PFSK-1 (cell line): Measurements from ENCODE around the gene MAPK7.

Experiments used
- FOXP2 ChIP-seq: optimal IDR thresholded peaks from 2 replicates; pipeline ENCODE3; 2011; ENCODE audit warnings: borderline replicate concordance, control low read depth, inconsistent platforms; ENCODE audit not compliant: insufficient read depth; ENCODE audit errors: extremely low read length, extremely low read depth
- POLR2AphosphoS5 ChIP-seq: IDR thresholded peaks from 2 replicates; pipeline ENCODE4 v1.6.1; 2012; ENCODE audit warnings: low read depth, mild to moderate bottlenecking, control low read depth, low read length, moderate library complexity
- SIN3A ChIP-seq: IDR thresholded peaks from 2 replicates; pipeline ENCODE4 v1.6.1; 2012; ENCODE audit warnings: mild to moderate bottlenecking, low read length, moderate library complexity, borderline replicate concordance; ENCODE audit not compliant: insufficient read depth
- TAF1 ChIP-seq: IDR thresholded peaks from 2 replicates; pipeline ENCODE4 v1.6.1; 2012; ENCODE audit warnings: low read length, control low read depth, borderline replicate concordance; ENCODE audit not compliant: insufficient read depth
- TF ChIP-seq, protein P1 (sequence below), 2 experiments: IDR thresholded peaks; 2 replicates each; pipeline versions ENCODE4 v1.6.1 to v1.8.0; 2011 to 2012; ENCODE audit warnings: low read depth in 2 of 2, low read length in 2 of 2, control low read depth in 1 of 2, inconsistent platforms in 1 of 2, mild to moderate bottlenecking in 1 of 2, moderate library complexity in 1 of 2; ENCODE audit not compliant: insufficient read depth in 1 of 2

The MAPK7 gene

DNA sequence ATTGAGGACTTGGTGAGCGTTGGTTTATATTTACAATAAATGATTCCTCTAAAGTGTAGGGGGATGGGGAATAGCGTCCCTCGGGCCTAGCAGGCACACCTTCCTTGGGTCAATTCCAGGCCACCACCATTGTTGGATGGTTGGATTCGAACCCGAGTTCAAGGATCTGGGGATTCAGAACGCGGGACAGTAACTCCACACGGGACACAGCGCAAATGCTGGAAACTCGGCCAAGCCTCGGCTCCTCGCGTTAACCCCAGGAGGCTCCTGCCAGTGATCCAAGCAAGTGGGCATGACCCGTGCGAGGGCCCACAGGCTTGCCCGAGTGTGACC is 16.4 kb upstream of the MAPK7 start:
- no peak for TF ChIP-seq POLR2AphosphoS5
- TF ChIP-seq, protein P1, sequence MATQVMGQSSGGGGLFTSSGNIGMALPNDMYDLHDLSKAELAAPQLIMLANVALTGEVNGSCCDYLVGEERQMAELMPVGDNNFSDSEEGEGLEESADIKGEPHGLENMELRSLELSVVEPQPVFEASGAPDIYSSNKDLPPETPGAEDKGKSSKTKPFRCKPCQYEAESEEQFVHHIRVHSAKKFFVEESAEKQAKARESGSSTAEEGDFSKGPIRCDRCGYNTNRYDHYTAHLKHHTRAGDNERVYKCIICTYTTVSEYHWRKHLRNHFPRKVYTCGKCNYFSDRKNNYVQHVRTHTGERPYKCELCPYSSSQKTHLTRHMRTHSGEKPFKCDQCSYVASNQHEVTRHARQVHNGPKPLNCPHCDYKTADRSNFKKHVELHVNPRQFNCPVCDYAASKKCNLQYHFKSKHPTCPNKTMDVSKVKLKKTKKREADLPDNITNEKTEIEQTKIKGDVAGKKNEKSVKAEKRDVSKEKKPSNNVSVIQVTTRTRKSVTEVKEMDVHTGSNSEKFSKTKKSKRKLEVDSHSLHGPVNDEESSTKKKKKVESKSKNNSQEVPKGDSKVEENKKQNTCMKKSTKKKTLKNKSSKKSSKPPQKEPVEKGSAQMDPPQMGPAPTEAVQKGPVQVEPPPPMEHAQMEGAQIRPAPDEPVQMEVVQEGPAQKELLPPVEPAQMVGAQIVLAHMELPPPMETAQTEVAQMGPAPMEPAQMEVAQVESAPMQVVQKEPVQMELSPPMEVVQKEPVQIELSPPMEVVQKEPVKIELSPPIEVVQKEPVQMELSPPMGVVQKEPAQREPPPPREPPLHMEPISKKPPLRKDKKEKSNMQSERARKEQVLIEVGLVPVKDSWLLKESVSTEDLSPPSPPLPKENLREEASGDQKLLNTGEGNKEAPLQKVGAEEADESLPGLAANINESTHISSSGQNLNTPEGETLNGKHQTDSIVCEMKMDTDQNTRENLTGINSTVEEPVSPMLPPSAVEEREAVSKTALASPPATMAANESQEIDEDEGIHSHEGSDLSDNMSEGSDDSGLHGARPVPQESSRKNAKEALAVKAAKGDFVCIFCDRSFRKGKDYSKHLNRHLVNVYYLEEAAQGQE (IDR thresholded peaks at IDR 0.05; ENCODE audit: insufficient read depth in 1 of 2, low read depth in 2 of 2, low read length in 2 of 2), result peak in 1 of 2 experiments; percentile 44; a peak in 1 of 4 replicates

- TF ChIP-seq SIN3A (0 out of 2 replicates have a peak, but pooled peaks have one; percentile 56), FOXP2 (peak; percentile 17), POLR2AphosphoS5 (peak; percentile 78; the same call in 1 of the 2 replicates), TAF1 (peak; percentile 56; the same call in 1 of the 2 replicates)
- TF ChIP-seq, protein P1 (IDR thresholded peaks at IDR 0.05; ENCODE audit: insufficient read depth in 1 of 2, low read depth in 2 of 2, low read length in 2 of 2), result no peak; a peak in 1 of 4 replicates
These were observed 15.8 kb upstream of the MAPK7 start, which contains the start of gene B9D1 for GRCh38 chr17:19362277-19363113. TSS of gene B9D1 (minus strand) at chr17:19362723. CDS start at chr17:19362569, 154 bp downstream.

DNA sequence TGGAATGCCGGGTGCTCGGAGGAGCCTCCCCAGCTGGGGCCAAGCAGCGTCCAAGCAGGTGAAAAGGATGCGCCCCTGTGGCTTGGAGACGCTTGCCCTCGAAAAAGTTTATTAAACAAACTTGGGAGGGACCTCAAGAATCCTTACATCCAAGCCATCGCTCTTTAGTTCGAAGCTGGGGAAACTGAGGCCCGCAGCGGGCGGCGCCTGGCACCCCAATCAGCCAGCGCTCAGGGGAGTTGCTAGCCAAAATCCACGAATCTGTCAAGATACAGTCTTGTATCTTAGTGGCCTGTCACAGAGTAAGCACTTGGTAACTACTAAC is 15.2 kb upstream of the MAPK7 start:
- TF ChIP-seq, protein P1 (IDR thresholded peaks at IDR 0.05; ENCODE audit: insufficient read depth in 1 of 2, low read depth in 2 of 2, low read length in 2 of 2), result no peak
- TF ChIP-seq FOXP2, result no peak
- TF ChIP-seq SIN3A, result no peak
- TF ChIP-seq TAF1, result no peak
- TF ChIP-seq POLR2AphosphoS5, result no peak

GRCh38 chr17:19363460-19364035 is 14.8 kb upstream of the MAPK7 start:
- TF ChIP-seq FOXP2 (no peak), POLR2AphosphoS5 (no peak), SIN3A (no peak), TAF1 (no peak)
- TF ChIP-seq, protein P1 (IDR thresholded peaks at IDR 0.05; ENCODE audit: insufficient read depth in 1 of 2, low read depth in 2 of 2, low read length in 2 of 2), result no peak
